GM12873 (cell line): ENCODE results near the gene KCNJ10.

ENCODE experiments used
- TF ChIP-seq, protein P1 (sequence below): IDR thresholded peaks from 2 replicates; pipeline ENCODE4 v1.5.1; 2012; ENCODE audit warnings: low read depth, mild to moderate bottlenecking, moderate library complexity, low read length, control low read depth; ENCODE audit not compliant: insufficient read depth; ENCODE audit errors: missing control alignments

Gene KCNJ10

DNA sequence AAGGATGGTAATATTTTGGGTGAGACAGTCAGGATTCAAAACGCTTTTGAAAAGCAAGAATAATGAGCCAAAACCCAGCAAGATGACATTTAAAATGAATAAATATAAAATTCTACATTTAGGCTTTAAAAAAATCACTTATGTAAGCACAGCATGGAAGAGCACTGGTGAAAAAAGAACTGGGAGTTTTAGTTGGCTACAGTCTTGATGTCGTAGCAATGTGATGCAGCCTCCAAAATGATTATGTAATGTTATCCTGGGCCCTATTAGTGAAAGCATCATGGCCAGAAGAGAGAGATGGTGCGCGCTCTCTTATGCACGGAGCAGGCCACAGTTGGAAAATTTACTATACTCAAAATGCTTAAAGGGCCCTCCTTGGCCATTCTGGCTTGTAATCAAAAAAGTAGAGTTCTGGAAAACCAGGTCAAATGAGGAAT lies 16.5 kb upstream of the KCNJ10 start:
- TF ChIP-seq, protein P1, sequence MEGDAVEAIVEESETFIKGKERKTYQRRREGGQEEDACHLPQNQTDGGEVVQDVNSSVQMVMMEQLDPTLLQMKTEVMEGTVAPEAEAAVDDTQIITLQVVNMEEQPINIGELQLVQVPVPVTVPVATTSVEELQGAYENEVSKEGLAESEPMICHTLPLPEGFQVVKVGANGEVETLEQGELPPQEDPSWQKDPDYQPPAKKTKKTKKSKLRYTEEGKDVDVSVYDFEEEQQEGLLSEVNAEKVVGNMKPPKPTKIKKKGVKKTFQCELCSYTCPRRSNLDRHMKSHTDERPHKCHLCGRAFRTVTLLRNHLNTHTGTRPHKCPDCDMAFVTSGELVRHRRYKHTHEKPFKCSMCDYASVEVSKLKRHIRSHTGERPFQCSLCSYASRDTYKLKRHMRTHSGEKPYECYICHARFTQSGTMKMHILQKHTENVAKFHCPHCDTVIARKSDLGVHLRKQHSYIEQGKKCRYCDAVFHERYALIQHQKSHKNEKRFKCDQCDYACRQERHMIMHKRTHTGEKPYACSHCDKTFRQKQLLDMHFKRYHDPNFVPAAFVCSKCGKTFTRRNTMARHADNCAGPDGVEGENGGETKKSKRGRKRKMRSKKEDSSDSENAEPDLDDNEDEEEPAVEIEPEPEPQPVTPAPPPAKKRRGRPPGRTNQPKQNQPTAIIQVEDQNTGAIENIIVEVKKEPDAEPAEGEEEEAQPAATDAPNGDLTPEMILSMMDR: no peak

DNA sequence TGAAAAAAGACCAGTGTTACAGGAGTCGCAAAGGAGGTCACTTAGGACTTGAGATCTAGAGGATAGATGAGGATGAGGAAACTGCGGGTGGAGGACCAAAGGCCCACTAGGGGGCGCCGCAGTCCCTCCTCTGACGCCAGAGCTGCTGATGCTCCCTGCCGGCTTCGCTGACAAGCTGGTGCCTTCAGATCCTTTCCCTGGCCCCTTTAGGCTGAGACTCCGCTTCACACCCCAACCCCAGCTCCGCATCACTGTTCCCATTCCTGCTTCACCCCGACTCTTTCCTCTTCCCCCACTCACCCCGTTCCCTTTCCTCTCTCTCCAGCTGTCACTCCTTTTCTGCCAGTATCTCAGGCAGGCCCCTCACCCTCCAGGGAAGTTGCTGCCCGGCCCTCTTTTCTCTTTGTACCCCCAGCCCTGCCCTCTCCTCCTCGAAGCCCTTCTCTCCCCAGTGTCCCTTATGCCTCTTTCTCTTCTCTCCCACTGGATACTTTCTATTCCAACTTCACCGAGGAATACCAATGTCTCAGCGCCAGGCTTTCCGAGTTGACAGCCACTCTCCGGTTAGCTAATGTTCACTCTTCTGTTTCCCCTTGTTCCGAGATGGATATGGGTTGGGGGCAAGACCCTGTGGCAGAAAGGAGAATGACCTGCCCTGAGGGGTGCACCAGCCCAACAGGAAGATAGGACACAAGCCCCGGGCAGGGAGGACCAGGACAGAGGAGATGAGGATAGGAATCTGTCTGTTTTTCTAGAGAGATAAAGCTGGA lies 15.9 kb upstream of the KCNJ10 start:
- TF ChIP-seq, protein P1: peak; percentile 98

DNA sequence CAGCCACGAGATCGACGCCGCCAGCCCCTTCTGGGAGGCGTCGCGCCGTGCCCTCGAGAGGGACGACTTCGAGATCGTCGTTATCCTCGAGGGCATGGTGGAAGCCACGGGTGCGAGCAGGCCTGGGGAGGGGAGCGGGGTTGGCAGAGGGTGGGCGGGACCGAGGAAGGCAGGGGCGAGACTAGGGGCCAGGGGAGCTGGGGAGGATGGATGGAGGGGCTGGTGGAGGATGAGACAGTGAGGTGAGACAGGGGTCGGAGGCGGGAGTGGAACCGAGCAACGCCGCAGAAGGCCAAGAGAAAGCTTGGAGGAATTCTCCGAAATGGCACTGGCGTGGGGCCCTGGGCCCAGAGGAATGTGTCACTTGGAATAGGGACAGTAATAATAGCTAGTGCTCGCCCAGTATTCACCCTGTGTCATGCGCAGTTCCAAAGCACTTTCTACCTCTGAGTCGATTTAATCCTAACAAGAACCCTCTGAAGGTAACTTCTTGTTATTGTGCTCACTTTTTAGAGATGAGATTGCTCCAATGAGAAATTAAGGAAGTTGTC lies 14.9 kb upstream of the KCNJ10 start:
- TF ChIP-seq, protein P1: no peak

DNA sequence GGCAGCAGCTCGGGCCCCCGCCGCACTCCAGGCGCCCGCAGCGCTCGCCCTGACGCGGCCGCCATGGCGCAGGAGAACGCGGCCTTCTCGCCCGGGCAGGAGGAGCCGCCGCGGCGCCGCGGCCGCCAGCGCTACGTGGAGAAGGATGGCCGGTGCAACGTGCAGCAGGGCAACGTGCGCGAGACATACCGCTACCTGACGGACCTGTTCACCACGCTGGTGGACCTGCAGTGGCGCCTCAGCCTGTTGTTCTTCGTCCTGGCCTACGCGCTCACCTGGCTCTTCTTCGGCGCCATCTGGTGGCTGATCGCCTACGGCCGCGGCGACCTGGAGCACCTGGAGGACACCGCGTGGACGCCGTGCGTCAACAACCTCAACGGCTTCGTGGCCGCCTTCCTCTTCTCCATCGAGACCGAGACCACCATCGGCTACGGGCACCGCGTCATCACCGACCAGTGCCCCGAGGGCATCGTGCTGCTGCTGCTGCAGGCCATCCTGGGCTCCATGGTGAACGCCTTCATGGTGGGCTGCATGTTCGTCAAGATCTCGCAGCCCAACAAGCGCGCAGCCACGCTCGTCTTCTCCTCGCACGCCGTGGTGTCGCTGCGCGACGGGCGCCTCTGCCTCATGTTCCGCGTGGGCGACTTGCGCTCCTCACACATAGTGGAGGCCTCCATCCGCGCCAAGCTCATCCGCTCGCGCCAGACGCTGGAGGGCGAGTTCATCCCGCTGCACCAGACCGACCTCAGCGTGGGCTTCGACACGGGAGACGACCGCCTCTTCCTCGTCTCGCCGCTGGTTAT lies 14.2 kb upstream of the KCNJ10 start:
- TF ChIP-seq, protein P1: peak; percentile 89

DNA sequence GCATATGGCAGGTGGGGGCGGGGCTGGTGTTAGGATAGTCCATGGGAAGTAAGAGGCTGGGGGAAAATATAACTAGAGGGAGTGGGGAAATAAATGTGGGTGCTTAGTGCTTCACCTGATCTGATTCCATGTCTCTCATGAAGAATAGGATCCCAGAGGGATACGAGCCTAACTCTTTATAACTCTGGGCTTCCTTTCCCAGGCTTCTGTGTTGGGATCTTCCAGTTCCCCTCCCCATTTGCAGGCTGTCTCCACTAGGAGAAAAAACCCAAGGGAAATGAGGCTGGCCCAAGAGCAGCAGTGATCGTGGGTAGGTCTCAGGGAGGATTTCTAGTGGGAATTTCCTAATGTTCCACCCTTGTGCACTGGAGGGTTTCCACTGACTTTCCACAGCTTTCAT lies 13.0 kb upstream of the KCNJ10 start:
- TF ChIP-seq, protein P1: no peak

DNA sequence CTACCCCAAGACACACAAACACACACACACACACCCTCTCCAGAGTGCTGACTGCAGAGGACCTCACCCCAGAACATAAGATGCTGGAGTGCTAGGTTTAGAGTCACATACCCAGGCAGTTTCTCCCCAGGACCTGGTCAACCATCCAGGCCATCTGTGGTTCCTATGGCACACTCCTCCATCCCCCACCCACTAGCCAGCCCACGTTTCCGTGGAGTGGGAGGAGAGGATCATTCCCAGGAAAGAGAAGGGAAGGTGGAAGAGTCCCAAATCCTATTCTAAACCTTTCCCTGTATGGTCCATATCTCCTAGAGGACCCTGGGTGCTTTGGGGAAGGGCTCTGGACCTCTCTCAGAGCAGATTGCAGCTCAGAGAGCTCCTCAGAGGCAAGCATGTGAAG lies 12.5 kb upstream of the KCNJ10 start:
- TF ChIP-seq, protein P1: no peak
